Activated CD8-positive, alpha-beta T cell treated with anti-CD3 and anti-CD28 coated beads, Interleukin-2, amount 10 ng/mL, durations not matched to agents 7 days and 5 days (primary cell): ENCODE measurements around the gene TDRD5. TPM values are rescaled to one million over a fixed set of nuclear protein-coding genes. Genes with fewer than 3 reads are reported as not detected.
"Not testable (repeated sequence)": the region's sequence is repeated elsewhere in the genome, so short reads cannot be mapped to it uniquely, and the experiment has no call there.

Experiments used
- ATAC-seq: fragments of 150-1000 bp; cut with Tn5 transposase; one replicate; pipeline ENCODE4 v1.10.0; 2021; ENCODE audit warnings: moderate library complexity
- CTCF ChIA-PET: fragments of 350-600 bp; sonication (Branson Sonifier 250); formaldehyde crosslinking; loops from one replicate; lab custom pipeline; 2021; ENCODE audit warnings: antibody characterized with exemption; lab: Charles Lee
- POLR2A ChIA-PET: fragments of 350-600 bp; sonication (Branson Sonifier 250); formaldehyde crosslinking; loops from one replicate; lab custom pipeline; 2021; ENCODE audit warnings: antibody characterized with exemption; lab: Charles Lee
- DNase-seq: peaks from one replicate; pipeline ENCODE4 v3.0.0-alpha.2; 2020
- H3K27ac Mint-ChIP-seq: one replicate; pipeline ENCODE4 v1.8.0; 2021; ENCODE audit warnings: mild to moderate bottlenecking, mixed read lengths
- H3K27me3 Mint-ChIP-seq: one replicate; pipeline ENCODE4 v1.8.0; 2021; ENCODE audit warnings: low read depth, mixed read lengths
- H3K36me3 Mint-ChIP-seq: one replicate; pipeline ENCODE4 v1.8.0; 2021; ENCODE audit warnings: low read depth, mixed read lengths
- H3K4me1 Mint-ChIP-seq: one replicate; pipeline ENCODE4 v1.8.0; 2021; ENCODE audit warnings: low read depth, mixed read lengths
- H3K4me3 Mint-ChIP-seq: one replicate; pipeline ENCODE4 v1.8.0; 2021; ENCODE audit warnings: mild to moderate bottlenecking, mixed read lengths
- H3K9me3 Mint-ChIP-seq: one replicate; pipeline ENCODE4 v1.8.0; 2022; ENCODE audit warnings: mixed read lengths; ENCODE audit not compliant: insufficient read depth
- total RNA-seq, 2 experiments: library from RNA; stranded (reverse); gene quantifications; one replicate each; pipeline ENCODE4 v1.2.3, GENCODE V29; 2021

The TDRD5 gene
- total RNA-seq, 2 experiments from 2014 or later: not detected

DNA sequence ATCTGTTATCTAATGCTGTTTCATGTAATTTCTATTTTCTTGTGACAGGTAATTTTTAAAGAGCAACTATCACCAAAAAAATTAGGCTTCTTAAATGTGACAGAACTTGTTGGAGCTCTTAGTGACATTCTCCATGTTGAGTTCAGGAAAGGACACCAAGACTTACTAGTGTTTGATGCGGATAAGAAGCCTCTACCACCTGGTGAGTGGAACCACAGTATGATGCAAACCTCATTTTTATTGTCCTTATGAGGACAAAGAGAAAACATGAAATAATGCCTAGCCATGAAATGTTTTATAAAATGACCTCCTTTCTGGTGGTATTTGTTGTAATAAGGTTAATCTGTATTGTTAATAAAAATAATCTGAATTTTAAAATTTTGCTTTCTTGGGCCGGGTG is 39.1 kb downstream of the TDRD5 start:
- ChIA-PET POLR2A (no interaction called here), CTCF (no interaction called here)
- Mint-ChIP-seq H3K36me3 (no peaks in the 10 kb centered on the region), H3K9me3 (no peaks in the 10 kb centered on the region), H3K27me3 (no peaks in the 10 kb centered on the region), H3K4me3 (no peak overlapping the region), H3K4me1 (no peaks in the 10 kb centered on the region), H3K27ac (no peak overlapping the region)
- ATAC-seq: no peak
- no peak for DNase-seq

DNA sequence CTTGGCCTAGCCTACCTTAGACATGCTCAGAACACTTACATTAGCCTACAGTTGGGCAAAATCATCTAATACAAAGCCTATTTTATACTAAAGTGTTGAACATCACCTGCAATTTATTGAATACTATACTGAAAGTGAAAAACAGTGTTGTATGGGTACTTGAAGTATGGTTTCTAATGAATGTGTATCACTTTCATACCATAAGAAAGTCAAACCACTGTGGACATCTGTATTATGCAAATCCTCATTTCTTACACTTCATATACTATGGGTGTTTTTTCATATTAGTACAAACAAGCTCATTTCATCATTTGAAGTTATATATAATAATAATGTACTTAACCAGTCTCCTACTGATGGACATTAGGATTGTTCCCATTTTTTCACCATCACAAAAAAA is 41.2 kb downstream of the TDRD5 start:
- ATAC-seq: no peak
- no peaks in the 10 kb centered on the region for H3K27me3 Mint-ChIP-seq
- no peak overlapping the region for H3K4me3 Mint-ChIP-seq
- ChIA-PET POLR2A (no interaction called here), CTCF (no interaction called here)
- no peaks in the 10 kb centered on the region for H3K4me1 Mint-ChIP-seq
- H3K27ac Mint-ChIP-seq: no peak overlapping the region
- no peaks in the 10 kb centered on the region for H3K9me3 Mint-ChIP-seq
- DNase-seq: no peak
- H3K36me3 Mint-ChIP-seq: no peaks in the 10 kb centered on the region

DNA sequence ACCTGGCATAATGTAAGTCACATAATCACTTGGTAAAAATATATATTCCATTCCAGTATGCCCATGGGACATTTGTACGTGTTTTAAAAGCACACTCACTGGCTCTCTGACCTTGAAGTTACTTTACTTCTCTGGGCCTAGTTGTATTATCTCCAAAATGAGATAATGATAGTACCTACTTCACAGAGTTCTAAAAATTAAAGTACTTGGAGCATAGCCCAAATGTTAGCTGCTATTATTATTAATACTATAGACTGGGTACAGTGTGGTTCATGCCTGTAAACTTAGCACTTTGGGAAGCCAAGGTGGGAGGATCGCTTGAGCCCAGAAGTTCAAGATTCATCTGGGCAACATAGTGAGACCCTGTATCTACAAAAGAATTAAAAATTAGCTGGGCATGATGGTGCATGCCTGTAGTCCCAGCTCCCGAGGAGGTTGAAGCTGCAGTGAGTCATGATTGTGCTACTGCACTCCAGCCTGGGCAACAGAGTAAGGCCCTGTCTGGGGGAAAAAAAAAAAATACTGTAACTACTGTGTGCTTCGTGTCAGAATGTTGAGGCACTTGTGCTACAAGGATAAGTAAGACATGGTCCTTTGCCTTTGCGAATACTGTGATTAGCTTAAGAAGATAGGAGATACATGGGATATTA is 45.7 kb downstream of the TDRD5 start:
- ATAC-seq: no peak
- no peak for DNase-seq
- ChIA-PET CTCF (no interaction called here), POLR2A (no interaction called here)
- no peak overlapping the region for H3K4me3 Mint-ChIP-seq
- no peak overlapping the region for H3K27ac Mint-ChIP-seq
- H3K27me3 Mint-ChIP-seq: peaks cover 2% of the 10 kb centered on the region
- no peaks in the 10 kb centered on the region for H3K36me3 Mint-ChIP-seq
- H3K4me1 Mint-ChIP-seq: no peaks in the 10 kb centered on the region
- H3K9me3 Mint-ChIP-seq: no peaks in the 10 kb centered on the region

DNA sequence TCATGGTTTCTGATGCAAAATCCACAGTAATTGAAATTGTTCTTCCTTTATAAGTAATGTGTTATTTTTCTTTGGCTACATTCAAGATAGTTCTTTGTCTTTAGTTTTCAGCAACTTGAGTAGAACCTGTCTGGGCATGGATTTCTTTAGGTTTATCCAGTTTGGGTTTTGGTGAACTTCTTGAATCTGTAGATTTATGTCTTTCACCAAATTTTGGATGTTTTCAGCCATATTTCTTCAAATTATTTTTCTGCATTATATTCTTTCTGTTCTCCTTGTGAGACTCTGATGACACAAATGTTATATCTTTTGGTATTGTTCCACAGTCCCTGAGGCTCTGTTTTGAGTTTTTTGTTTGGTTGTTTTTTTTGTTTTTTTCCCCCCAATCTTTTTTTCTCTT is 69.4 kb downstream of the TDRD5 start:
- CTCF ChIA-PET: no interaction called here
- peaks cover 7% of the 10 kb centered on the region for H3K9me3 Mint-ChIP-seq
- H3K27ac Mint-ChIP-seq: no peak overlapping the region
- POLR2A ChIA-PET: no interaction called here
- no peak for ATAC-seq
- no peaks in the 10 kb centered on the region for H3K36me3 Mint-ChIP-seq
- no peak overlapping the region for H3K4me3 Mint-ChIP-seq
- no peaks in the 10 kb centered on the region for H3K4me1 Mint-ChIP-seq
- peaks cover 8% of the 10 kb centered on the region for H3K27me3 Mint-ChIP-seq
- DNase-seq: no peak

DNA sequence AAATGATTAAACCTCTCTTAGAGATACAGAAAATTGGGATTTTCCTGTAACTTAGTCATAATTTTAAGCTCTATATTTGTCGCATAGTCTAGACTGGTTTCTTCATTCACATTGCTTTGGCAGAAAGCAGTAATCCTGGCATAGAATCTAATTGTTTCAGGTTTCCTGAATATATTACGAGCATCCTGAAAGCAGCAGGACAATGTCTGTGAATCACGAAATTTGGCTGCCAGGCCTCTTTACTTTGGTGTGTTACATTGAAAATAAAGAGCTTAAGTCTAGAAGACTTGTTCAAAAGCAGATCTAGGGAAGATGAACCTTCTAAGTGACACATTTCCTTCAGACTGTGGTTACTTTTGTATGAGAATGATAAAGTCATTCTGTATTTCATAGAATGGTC is 72.2 kb downstream of the TDRD5 start:
- POLR2A ChIA-PET: no interaction called here
- H3K4me1 Mint-ChIP-seq: no peaks in the 10 kb centered on the region
- peaks cover 7% of the 10 kb centered on the region for H3K9me3 Mint-ChIP-seq
- CTCF ChIA-PET: no interaction called here
- peaks cover 9% of the 10 kb centered on the region for H3K27me3 Mint-ChIP-seq
- DNase-seq (no peak), ATAC-seq (no peak)
- no peak overlapping the region for H3K27ac Mint-ChIP-seq
- no peak overlapping the region for H3K4me3 Mint-ChIP-seq
- no peaks in the 10 kb centered on the region for H3K36me3 Mint-ChIP-seq

DNA sequence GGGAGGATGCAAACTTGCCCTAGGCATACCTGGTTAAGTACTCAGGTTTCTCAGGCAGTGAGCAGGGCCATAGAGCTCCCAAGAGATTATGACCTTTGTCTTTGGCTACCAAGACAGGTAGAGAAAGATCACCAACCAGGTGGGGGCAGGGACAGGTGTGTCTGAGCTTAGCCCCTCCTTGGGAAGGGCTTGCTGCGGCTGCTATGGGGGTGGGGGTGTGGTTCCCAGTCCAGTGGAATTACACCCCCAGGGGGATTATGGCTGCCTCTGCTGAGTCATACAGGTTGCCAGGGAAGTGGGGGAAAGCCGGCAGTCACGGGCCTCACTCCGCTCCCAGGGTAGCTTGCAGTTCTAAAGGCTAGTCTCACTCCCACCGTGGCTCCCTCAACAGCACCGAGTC is 86.2 kb downstream of the TDRD5 start:
- H3K36me3 Mint-ChIP-seq: no peaks in the 10 kb centered on the region
- POLR2A ChIA-PET: no interaction called here
- ATAC-seq (no peak), DNase-seq (no peak)
- CTCF ChIA-PET: no interaction called here
- no peak overlapping the region for H3K4me3 Mint-ChIP-seq
- no peaks in the 10 kb centered on the region for H3K9me3 Mint-ChIP-seq
- no peak overlapping the region for H3K27ac Mint-ChIP-seq
- peaks cover 2% of the 10 kb centered on the region for H3K27me3 Mint-ChIP-seq
- H3K4me1 Mint-ChIP-seq: no peaks in the 10 kb centered on the region

DNA sequence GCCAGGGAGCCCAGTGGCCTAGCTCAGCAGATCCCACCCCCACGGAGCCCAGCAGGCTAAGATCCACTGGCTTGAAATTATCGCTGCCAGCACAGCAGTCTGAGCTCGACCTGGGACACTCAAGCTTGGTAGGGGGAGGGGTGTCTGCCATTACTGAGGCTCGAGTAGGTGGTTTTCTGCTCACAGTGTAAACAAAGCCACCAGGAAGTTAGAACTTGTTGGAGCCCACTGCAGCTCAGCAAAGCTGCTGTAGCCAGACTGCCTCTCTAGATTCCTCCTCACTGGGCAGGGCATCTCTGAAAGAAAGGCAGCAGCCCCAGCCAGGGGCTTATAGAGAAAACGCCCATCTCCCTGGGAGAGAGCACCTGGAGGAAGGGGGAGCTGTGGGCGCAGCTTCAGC is 102.9 kb downstream of the TDRD5 start:
- peaks cover 24% of the 10 kb centered on the region for H3K27me3 Mint-ChIP-seq
- POLR2A ChIA-PET, H3K4me1 Mint-ChIP-seq, H3K27ac Mint-ChIP-seq, ATAC-seq, H3K9me3 Mint-ChIP-seq, DNase-seq, H3K4me3 Mint-ChIP-seq, H3K36me3 Mint-ChIP-seq: not testable (repeated sequence)
- CTCF ChIA-PET: interaction anchor here (0.8 to 1.2 kb wide), 2 partner anchors 12 to 114 kb away, joined by 3 read pairs; no protein-coding TSS in a partner anchor

DNA sequence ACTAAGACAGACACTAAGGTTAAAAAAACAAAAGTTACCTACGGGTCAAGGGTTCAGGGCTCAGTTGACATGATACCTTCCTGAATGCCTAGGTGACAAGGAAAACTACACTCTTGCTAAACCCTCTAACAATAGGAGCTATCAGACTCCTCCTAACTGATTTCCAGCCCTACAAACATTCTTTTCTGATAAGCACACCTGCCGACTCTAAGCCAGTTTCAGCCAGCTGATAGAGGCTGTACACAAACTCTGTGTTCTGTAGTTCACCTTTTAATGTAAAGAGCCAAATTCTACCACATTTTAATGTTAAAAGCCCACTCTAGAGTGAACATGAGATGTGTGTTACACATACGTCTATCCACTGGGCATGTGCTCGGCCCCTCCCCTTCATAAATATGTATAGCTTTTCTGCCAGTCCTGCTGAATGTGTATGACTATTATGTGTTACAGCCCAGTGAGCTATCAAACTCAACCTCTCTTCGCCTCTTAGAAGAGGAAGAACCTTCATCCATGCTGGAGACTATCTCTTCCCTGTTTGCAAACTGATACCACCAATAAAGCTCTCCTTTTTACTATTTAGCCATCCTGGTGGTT is 111.4 kb downstream of the TDRD5 start:
- ChIA-PET POLR2A (interaction anchor here (0.5 kb wide), 1 partner anchor 200 kb away, joined by 5 read pairs; no protein-coding TSS in a partner anchor), CTCF (interaction anchor here (15.6 kb wide), 1 partner anchor 110 kb away, joined by 655 read pairs; no protein-coding TSS in a partner anchor)
- Mint-ChIP-seq H3K9me3 (no peaks in the 10 kb centered on the region), H3K27me3 (peaks cover 5% of the 10 kb centered on the region), H3K27ac (no peak overlapping the region), H3K36me3 (no peaks in the 10 kb centered on the region), H3K4me3 (no peak overlapping the region), H3K4me1 (peaks cover 2% of the 10 kb centered on the region)
- ATAC-seq (no peak), DNase-seq (no peak)

DNA sequence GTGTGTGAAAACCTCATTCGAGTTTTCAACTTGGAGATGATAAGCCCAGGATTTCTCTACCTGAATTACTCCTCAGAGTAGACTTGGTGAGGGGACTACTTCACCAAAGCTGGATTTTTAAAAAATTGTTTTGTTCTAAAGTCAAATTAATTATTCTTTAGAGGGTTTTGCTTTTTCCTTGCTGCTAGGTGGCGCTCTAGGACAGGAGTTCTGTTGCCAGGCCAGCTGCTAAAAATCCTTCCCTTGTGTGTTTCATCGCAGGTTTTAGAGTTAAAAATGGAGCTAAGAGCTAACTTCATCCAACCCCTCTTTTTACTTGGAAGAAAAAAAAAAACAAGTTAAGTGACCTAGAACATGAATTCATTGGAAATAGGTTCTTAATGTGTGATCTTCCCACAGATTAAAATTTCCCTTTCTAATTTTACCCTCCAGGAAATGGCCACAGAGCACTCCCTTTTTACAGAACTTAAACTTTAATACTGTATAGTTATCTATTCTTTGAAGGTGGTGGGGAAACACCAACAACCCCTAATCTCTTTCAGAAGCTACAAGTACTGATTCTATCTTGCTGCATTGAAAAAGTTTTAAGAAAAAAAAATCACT is 114.8 kb downstream of the TDRD5 start:
- DNase-seq: peak; percentile 71

DNA sequence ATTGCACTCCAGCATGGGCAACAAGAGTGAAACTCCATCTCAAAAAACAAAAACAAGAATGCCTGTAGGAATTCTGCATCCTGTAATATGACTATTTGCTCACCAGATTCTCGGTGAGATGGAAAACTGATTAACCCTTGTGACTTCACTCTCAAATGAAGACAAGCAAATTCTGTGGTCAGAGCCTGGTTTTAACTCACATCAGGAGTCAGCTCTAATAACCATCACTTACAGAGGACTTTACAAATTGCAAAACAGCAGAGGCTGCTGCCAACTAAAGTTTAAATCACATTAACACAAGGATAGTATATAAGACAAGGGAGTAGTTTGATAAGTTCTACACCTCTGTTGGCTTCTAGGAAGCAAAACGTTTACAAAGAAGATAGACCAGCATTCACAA is 115.8 kb downstream of the TDRD5 start:
- CTCF ChIA-PET: interaction anchor here (1.3 to 15.6 kb wide), 4 partner anchors 96 to 472 kb away, joined by 3 to 655 read pairs (median 16); no protein-coding TSS in a partner anchor
- Mint-ChIP-seq H3K4me3 (no peak overlapping the region), H3K9me3 (no peaks in the 10 kb centered on the region), H3K4me1 (peaks cover 6% of the 10 kb centered on the region), H3K36me3 (no peaks in the 10 kb centered on the region), H3K27me3 (peaks cover 6% of the 10 kb centered on the region), H3K27ac (no peak overlapping the region)
- POLR2A ChIA-PET: no interaction called here
- DNase-seq (no peak), ATAC-seq (no peak)

More for the DNA sequence above, 114.8 kb downstream of the TDRD5 start:
- Mint-ChIP-seq H3K9me3 (no peaks in the 10 kb centered on the region), H3K27ac (no peak overlapping the region), H3K36me3 (no peaks in the 10 kb centered on the region), H3K4me3 (no peak overlapping the region), H3K4me1 (peaks cover 6% of the 10 kb centered on the region), H3K27me3 (peaks cover 4% of the 10 kb centered on the region)
- CTCF ChIA-PET: interaction anchor here (0.6 to 15.6 kb wide), 35 partner anchors 8 to 494 kb away, joined by 3 to 655 read pairs (median 4); no protein-coding TSS in a partner anchor
- POLR2A ChIA-PET: no interaction called here
- ATAC-seq: no peak

DNA sequence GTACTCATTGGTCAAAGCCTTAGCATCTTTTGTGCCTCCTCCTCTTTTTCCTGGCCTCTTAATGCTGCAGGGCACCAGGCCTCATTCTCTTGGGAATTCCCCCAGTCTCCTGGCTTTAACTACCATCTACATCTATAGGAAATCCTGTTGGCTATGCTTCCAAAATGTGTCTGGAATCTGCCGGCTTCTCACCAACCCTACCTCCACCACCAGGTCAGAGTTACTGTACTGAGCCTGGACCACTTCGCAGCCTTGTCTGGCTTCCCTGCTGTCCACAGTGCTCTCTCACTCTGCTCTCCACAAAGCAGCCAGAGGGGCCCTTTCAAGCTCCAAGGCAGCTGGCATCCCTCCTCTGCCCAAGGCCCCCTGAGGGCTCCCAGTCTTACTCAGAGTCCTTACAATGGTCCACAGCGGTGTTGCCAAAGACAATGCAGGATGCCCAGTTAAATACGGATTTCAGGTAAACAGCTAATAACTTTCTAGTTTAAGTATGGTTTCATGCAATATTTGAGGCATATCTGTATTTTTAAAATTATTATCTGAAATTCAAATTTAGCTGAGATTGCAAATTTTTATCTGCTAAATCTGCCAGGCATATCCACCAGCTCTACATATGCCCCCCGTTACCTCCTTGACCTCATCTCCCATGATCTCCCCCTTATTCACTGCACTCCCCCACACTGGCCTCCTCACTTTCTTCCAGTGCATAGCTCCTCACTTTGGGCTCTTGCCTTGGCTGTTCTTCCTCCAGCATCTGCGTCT is 117.0 kb downstream of the TDRD5 start:
- H3K27me3 Mint-ChIP-seq: peaks cover 6% of the 10 kb centered on the region
- H3K36me3 Mint-ChIP-seq: no peaks in the 10 kb centered on the region
- no peak overlapping the region for H3K4me3 Mint-ChIP-seq
- CTCF ChIA-PET: interaction anchor here (15.6 kb wide), 1 partner anchor 104 kb away, joined by 655 read pairs; no protein-coding TSS in a partner anchor
- peaks cover 6% of the 10 kb centered on the region for H3K4me1 Mint-ChIP-seq
- H3K9me3 Mint-ChIP-seq: peaks cover 2% of the 10 kb centered on the region
- POLR2A ChIA-PET: interaction anchor here (1.9 kb wide), 1 partner anchor 106 kb away, joined by 7 read pairs; no protein-coding TSS in a partner anchor
- DNase-seq (no peak), ATAC-seq (no peak)
- H3K27ac Mint-ChIP-seq: no peak overlapping the region
